Osteocyte (in vitro differentiated cells): ENCODE measurements around the gene PILRB. TPM values are rescaled to one million over a fixed set of nuclear protein-coding genes. Genes with fewer than 3 reads are reported as not detected.
"Not testable (repeated sequence)": the region's sequence is repeated elsewhere in the genome, so short reads cannot be mapped to it uniquely, and the experiment has no call there.

Experiments
- DNase-seq: peaks from one replicate; pipeline ENCODE4 v3.0.0; 2021; ENCODE audit warnings: mixed read lengths; ENCODE audit not compliant: unreplicated experiment; ENCODE audit errors: extremely low spot score
- H3K27ac Mint-ChIP-seq: one replicate; pipeline ENCODE4 v1.8.0; 2021; ENCODE audit warnings: mild to moderate bottlenecking, mixed read lengths; ENCODE audit not compliant: unreplicated experiment
- H3K27me3 Mint-ChIP-seq: one replicate; pipeline ENCODE4 v1.8.0; 2021; ENCODE audit warnings: mixed read lengths; ENCODE audit not compliant: unreplicated experiment
- H3K36me3 Mint-ChIP-seq: one replicate; pipeline ENCODE4 v1.8.0; 2021; ENCODE audit warnings: mixed read lengths; ENCODE audit not compliant: unreplicated experiment
- H3K4me1 Mint-ChIP-seq: one replicate; pipeline ENCODE4 v1.8.0; 2021; ENCODE audit warnings: mixed read lengths; ENCODE audit not compliant: unreplicated experiment
- H3K4me3 Mint-ChIP-seq: one replicate; pipeline ENCODE4 v1.8.0; 2021; ENCODE audit warnings: mild to moderate bottlenecking, moderate library complexity, mixed read lengths; ENCODE audit not compliant: unreplicated experiment
- H3K9me3 Mint-ChIP-seq: one replicate; pipeline ENCODE4 v1.8.0; 2021; ENCODE audit warnings: mixed read lengths; ENCODE audit not compliant: unreplicated experiment
- total RNA-seq: library from RNA; stranded (reverse); gene quantifications from 2 replicates; pipeline ENCODE4 v1.2.1, GENCODE V29; 2021
- TF ChIP-seq, protein P1 (sequence below): fragments of 200-600 bp; sonication (generic); IDR thresholded peaks from 2 replicates; pipeline ENCODE4 v1.5.0; 2021; ENCODE audit warnings: antibody characterized with exemption, mild to moderate bottlenecking, moderate library complexity

PILRB gene
- total RNA-seq, 1 donor from 2014 or later: 38.7 TPM

DNA sequence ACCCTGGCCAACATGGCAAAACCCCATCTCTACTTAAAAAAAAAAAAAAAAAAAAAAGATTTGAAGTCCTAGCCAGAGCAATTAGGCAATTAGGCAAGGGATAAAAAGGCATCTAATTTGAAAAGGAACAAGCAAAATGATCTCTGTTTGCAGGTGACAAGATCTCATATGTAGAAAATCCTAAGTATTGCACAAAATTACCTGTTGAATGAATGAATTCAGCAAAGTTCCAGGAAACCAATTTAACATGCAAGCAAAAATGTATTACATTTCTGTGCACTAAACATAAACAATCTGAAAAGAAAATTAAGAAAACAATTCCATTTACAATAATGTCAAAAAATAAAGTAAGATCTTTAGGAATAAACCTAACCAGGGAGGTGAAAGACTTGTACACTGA lies 5.2 kb downstream of the PILRB start:
- H3K4me3 Mint-ChIP-seq: no peak overlapping the region
- DNase-seq: no peak
- no peaks in the 10 kb centered on the region for H3K9me3 Mint-ChIP-seq
- no peak overlapping the region for H3K27ac Mint-ChIP-seq
- H3K27me3 Mint-ChIP-seq: no peaks in the 10 kb centered on the region
- peaks cover 41% of the 10 kb centered on the region for H3K36me3 Mint-ChIP-seq
- TF ChIP-seq, protein P1, sequence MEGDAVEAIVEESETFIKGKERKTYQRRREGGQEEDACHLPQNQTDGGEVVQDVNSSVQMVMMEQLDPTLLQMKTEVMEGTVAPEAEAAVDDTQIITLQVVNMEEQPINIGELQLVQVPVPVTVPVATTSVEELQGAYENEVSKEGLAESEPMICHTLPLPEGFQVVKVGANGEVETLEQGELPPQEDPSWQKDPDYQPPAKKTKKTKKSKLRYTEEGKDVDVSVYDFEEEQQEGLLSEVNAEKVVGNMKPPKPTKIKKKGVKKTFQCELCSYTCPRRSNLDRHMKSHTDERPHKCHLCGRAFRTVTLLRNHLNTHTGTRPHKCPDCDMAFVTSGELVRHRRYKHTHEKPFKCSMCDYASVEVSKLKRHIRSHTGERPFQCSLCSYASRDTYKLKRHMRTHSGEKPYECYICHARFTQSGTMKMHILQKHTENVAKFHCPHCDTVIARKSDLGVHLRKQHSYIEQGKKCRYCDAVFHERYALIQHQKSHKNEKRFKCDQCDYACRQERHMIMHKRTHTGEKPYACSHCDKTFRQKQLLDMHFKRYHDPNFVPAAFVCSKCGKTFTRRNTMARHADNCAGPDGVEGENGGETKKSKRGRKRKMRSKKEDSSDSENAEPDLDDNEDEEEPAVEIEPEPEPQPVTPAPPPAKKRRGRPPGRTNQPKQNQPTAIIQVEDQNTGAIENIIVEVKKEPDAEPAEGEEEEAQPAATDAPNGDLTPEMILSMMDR: no peak
- H3K4me1 Mint-ChIP-seq: no peaks in the 10 kb centered on the region

DNA sequence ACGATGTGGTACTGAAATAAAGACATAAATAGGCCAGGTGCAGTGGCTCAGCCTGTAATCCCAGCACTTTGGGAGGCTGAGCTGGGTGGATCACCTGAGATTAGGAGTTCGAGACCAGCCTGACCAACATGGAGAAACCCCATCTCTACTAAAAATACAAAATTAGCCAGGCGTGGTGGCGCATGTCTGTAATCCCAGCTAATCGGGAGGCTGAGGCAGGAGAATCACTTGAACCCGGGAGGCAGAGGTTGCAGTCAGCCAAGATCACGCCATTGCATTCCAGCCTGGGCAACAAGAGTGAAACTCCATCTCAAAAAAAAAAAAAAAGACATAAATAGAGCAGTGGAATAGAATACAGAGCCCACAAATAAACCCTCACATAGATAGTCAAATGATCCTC lies 5.9 kb downstream of the PILRB start:
- not testable (repeated sequence) for H3K9me3 Mint-ChIP-seq, H3K4me3 Mint-ChIP-seq, H3K27me3 Mint-ChIP-seq, H3K4me1 Mint-ChIP-seq, H3K27ac Mint-ChIP-seq, DNase-seq
- H3K36me3 Mint-ChIP-seq: peaks cover 41% of the 10 kb centered on the region

DNA sequence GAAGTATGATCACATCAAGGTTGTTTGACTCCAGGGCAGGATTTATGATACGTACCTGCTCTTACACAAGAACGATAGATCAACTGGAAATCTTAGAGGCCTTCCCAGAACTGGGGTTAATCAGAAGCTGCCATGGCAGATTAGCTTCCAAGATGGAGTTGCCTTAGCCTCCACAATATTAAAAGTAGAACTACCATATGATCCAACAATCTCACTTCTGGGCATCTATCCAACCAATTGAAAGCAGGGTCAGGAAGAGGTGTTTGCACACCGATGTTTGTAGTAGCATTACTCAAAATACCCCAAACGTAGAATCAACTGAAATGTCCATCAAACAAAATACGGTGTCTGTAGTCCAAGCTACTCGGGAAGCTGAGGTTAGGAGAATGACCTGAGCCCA lies 6.6 kb downstream of the PILRB start:
- H3K4me1 Mint-ChIP-seq: no peaks in the 10 kb centered on the region
- no peak overlapping the region for H3K4me3 Mint-ChIP-seq
- no peak overlapping the region for H3K27ac Mint-ChIP-seq
- no peak for DNase-seq
- TF ChIP-seq, protein P1: no peak
- H3K9me3 Mint-ChIP-seq: no peaks in the 10 kb centered on the region
- no peaks in the 10 kb centered on the region for H3K27me3 Mint-ChIP-seq
- H3K36me3 Mint-ChIP-seq: peaks cover 37% of the 10 kb centered on the region

DNA sequence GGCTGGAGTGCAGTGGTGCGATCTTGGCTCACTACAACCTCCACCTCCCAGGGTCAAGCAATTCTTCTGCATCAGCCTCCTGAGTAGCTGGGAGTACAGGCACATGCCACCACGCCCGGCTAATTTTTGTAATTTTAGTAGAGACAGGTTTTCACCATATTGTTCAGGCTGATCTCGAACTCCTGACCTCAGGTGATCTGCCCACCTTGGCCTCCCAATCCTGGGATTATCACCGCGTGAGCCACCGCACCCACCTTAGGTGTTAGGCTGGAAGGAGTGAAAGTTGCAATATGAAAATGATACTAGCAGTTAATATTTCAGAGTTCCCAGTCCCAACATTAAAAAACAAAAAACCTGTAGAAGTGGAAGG lies 8.1 kb downstream of the PILRB start:
- not testable (repeated sequence) for H3K27ac Mint-ChIP-seq, H3K4me1 Mint-ChIP-seq, H3K27me3 Mint-ChIP-seq, H3K4me3 Mint-ChIP-seq, H3K9me3 Mint-ChIP-seq, DNase-seq
- H3K36me3 Mint-ChIP-seq: peaks cover 29% of the 10 kb centered on the region

DNA sequence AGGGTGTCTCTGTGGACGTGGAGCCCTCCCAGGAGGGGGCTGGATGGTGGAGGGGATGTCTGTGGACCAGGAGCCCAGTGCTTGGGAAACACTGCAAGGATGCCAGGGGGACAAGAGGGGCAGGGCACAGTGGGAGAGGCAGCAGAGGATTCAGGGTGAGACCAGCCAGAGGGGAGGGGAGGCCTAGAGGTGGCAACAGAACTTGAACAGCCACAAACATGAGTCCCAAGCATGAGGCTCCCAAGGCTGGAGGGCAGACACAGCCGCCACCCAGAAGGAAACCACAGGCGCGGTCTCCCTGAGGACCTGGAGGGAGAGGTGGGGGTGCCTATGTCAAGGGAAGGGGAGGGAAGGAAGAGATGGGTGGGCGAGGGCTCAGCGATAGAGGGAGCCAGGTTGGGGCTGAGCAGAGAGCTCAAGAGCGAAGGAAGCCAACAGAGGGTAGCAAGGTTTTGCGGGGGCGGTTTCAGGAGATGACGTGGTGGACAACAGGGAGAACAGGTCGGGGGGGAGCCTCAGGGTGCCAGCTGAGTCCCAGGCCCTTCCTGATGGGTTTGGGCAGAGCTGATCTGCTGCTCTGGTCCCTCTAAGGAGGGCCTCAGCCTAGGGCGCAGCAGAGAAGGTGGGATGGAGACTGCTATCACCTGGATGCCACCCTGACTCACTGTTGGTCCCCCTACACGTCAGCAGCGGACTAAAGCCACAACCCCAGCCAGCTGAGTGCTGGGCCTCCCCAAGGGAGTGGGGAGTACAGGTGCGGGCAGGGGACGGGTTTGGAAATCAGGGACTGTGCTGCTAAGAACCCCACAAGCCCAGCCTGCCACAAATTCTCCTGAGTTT lies 8.7 kb downstream of the PILRB start:
- Mint-ChIP-seq H3K36me3 (peaks cover 27% of the 10 kb centered on the region), H3K27me3 (no peaks in the 10 kb centered on the region), H3K4me1 (no peaks in the 10 kb centered on the region), H3K4me3 (no peak overlapping the region), H3K9me3 (no peaks in the 10 kb centered on the region), H3K27ac (no peak overlapping the region)
- TF ChIP-seq, protein P1: no peak
- DNase-seq: no peak

DNA sequence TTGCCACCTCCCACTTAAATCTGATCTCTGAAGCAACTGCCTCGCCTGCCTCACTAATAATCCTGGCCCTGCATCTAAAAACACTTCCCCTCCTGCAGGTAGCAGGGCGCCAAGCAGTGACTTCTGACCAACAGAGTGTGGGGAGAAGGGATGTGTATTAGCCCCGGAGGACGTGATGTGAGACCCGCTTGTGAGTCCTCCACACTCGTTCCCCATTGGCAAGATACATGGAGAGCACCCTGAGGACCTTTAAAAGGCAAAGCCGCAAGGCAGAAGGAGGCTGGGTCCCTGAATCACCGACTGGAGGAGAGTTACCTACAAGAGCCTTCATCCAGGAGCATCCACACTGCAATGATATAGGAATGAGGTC lies 9.3 kb downstream of the PILRB start:
- TF ChIP-seq, protein P1: no peak
- Mint-ChIP-seq H3K36me3 (peaks cover 22% of the 10 kb centered on the region), H3K4me1 (no peaks in the 10 kb centered on the region), H3K9me3 (no peaks in the 10 kb centered on the region), H3K27me3 (no peaks in the 10 kb centered on the region), H3K27ac (no peak overlapping the region), H3K4me3 (no peak overlapping the region)
- no peak for DNase-seq
